MCF 10A (cell line): Measurements from ENCODE around the gene MRPL40. TPM values are rescaled to one million over a fixed set of nuclear protein-coding genes. Genes with fewer than 3 reads are reported as not detected.

ENCODE experiments used
- BruUV-seq: library from RNA; stranded (reverse); fragments of 400-500 nt; replicated peaks from 2 replicates; lab custom pipeline; 2021; lab: Mats Ljungman, UMichigan
- CTCF ChIA-PET: fragments of 300-600 bp; sonication (Branson Sonifier 250); formaldehyde crosslinking; extraction: SDS; loops from one replicate; lab custom pipeline; 2021; ENCODE audit warnings: antibody characterized with exemption, inconsistent platforms; lab: Yijun Ruan, JAX
- POLR2A ChIA-PET: fragments of 300-600, 350-650 bp; sonication (Branson Sonifier 250); formaldehyde crosslinking; extraction: SDS; loops from one replicate; lab custom pipeline; 2020; ENCODE audit warnings: antibody characterized with exemption, inconsistent platforms; lab: Yijun Ruan, JAX
- DNase-seq: peaks from one replicate; pipeline ENCODE4 v3.0.0-alpha.2; 2018; ENCODE audit not compliant: unreplicated experiment
- H3K27ac Mint-ChIP-seq: one replicate; pipeline ENCODE4 v1.8.0; 2022; ENCODE audit warnings: mild to moderate bottlenecking, low read depth, mixed read lengths; ENCODE audit not compliant: unreplicated experiment
- H3K27me3 Mint-ChIP-seq: one replicate; pipeline ENCODE4 v1.8.0; 2022; ENCODE audit warnings: mixed read lengths; ENCODE audit not compliant: insufficient read depth, unreplicated experiment
- H3K36me3 Mint-ChIP-seq: one replicate; pipeline ENCODE4 v1.8.0; 2022; ENCODE audit warnings: mild to moderate bottlenecking, moderate library complexity, mixed read lengths; ENCODE audit not compliant: insufficient read depth, unreplicated experiment
- H3K4me1 Mint-ChIP-seq: one replicate; pipeline ENCODE4 v1.8.0; 2022; ENCODE audit warnings: mixed read lengths; ENCODE audit not compliant: insufficient read depth, unreplicated experiment
- H3K4me3 Mint-ChIP-seq: one replicate; pipeline ENCODE4 v1.8.0; 2022; ENCODE audit warnings: mild to moderate bottlenecking, moderate library complexity, mixed read lengths; ENCODE audit not compliant: unreplicated experiment
- H3K9me3 Mint-ChIP-seq: one replicate; pipeline ENCODE4 v1.8.0; 2022; ENCODE audit warnings: mixed read lengths; ENCODE audit not compliant: unreplicated experiment
- intact Hi-C: fragments of 100-400 bp; cut with micrococcal nuclease; formaldehyde crosslinking; loops from 2 replicates; pipeline ENCODE4 v1.14.1; 2022
- total RNA-seq: library from RNA; stranded (reverse); gene quantifications from 2 replicates; pipeline ENCODE4 v1.2.3, GENCODE V29; 2022
- TF ChIP-seq, protein P1 (sequence below): fragments of 200-600 bp; IDR thresholded peaks from one replicate; pipeline ENCODE4 v1.8.0; 2022; ENCODE audit warnings: antibody characterized with exemption, mild to moderate bottlenecking; ENCODE audit not compliant: unreplicated experiment

Gene MRPL40
- total RNA-seq, 1 experiment from 2014 or later, result 51.9 TPM

DNA sequence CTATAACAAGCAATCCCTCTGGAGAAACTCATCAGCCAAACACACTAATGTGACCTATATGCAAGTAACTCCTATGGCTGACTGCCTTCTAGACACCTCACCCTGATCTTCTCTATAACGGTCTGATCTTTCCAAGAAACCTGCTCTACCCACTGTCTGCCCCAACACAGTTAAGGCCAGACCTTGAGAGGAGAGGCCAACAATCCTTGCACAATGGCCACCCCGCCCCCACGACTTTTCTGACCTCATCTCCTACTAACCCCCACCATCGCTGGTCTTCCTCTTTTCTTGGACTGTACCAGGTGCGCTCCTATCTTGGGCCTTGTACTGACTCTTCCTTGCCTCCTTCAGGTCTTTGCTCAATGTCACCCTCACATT, 13.3 kb upstream of the MRPL40 start:
- H3K4me1 Mint-ChIP-seq, result peaks cover 27% of the 10 kb centered on the region
- H3K4me3 Mint-ChIP-seq, result no peak overlapping the region
- no peaks in the 10 kb centered on the region for H3K27me3 Mint-ChIP-seq
- intact Hi-C loops, result no loop called here
- ChIA-PET CTCF (no interaction called here), POLR2A (no interaction called here)
- no peaks in the 10 kb centered on the region for H3K9me3 Mint-ChIP-seq
- no peak for DNase-seq
- H3K36me3 Mint-ChIP-seq, result peaks cover 15% of the 10 kb centered on the region
- H3K27ac Mint-ChIP-seq, result no peak overlapping the region
- no TSS peak for BruUV-seq
- TF ChIP-seq, protein P1, sequence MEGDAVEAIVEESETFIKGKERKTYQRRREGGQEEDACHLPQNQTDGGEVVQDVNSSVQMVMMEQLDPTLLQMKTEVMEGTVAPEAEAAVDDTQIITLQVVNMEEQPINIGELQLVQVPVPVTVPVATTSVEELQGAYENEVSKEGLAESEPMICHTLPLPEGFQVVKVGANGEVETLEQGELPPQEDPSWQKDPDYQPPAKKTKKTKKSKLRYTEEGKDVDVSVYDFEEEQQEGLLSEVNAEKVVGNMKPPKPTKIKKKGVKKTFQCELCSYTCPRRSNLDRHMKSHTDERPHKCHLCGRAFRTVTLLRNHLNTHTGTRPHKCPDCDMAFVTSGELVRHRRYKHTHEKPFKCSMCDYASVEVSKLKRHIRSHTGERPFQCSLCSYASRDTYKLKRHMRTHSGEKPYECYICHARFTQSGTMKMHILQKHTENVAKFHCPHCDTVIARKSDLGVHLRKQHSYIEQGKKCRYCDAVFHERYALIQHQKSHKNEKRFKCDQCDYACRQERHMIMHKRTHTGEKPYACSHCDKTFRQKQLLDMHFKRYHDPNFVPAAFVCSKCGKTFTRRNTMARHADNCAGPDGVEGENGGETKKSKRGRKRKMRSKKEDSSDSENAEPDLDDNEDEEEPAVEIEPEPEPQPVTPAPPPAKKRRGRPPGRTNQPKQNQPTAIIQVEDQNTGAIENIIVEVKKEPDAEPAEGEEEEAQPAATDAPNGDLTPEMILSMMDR, result no peak

DNA sequence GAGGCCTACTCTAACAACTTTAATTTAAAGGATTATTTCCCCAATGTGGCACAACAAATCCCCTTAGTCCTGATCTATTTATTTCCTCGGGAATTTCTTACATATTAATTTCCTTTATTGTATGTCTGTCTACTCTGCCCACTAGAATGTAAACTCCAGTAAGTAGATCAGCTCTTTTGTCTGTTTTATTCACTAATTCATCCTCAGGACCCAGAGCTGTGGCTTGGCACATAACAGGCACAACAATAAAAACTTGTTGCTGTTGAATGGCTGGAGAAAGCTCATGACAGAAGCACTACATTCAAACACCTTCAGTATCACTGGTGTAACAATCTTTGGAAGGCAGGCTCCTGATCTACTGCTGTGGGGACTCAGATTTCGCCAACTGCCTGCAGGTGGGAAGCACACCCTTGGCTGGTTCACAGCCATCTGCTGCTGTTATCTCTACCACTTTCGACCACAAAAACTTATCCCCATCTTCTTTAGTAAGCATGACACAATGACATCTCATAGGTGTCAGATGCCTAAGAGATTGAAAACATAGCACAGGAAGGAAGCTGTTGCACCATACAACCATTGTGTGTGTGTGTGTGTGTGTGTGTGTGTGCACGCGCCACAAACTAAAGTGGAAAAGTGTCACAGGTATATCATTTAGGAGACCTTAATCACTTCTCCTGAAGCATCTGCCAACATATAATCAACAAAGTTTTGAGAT, 12.7 kb upstream of the MRPL40 start:
- no peaks in the 10 kb centered on the region for H3K27me3 Mint-ChIP-seq
- H3K36me3 Mint-ChIP-seq, result peaks cover 13% of the 10 kb centered on the region
- POLR2A ChIA-PET, result interaction anchor here (1.7 kb wide), 1 partner anchor 12 kb away, joined by 4 read pairs; the partner anchor contains the start of gene HIRA
- no peak overlapping the region for H3K4me3 Mint-ChIP-seq
- no peak for DNase-seq
- peaks cover 27% of the 10 kb centered on the region for H3K4me1 Mint-ChIP-seq
- intact Hi-C loops, result no loop called here
- no peak overlapping the region for H3K27ac Mint-ChIP-seq
- H3K9me3 Mint-ChIP-seq, result no peaks in the 10 kb centered on the region
- TF ChIP-seq, protein P1, result no peak
- BruUV-seq, result no TSS peak
- CTCF ChIA-PET, result interaction anchor here (0.6 kb wide), 1 partner anchor 9 kb away, joined by 3 read pairs; no protein-coding TSS in a partner anchor

- TF ChIP-seq, protein P1, result no peak
- CTCF ChIA-PET, result interaction anchor here (0.6 to 0.7 kb wide), 2 partner anchors 10 to 48 kb away, joined by 3 to 7 read pairs; no protein-coding TSS in a partner anchor
- intact Hi-C loops, result no loop called here
- POLR2A ChIA-PET, result interaction anchor here (0.6 to 1.7 kb wide), 3 partner anchors 11 to 1345 kb away, joined by 3 to 4 read pairs (median 3); partner anchors contain the start of gene HIRA
- H3K27ac Mint-ChIP-seq, result no peak overlapping the region
- H3K4me1 Mint-ChIP-seq, result peaks cover 27% of the 10 kb centered on the region
- BruUV-seq, result no TSS peak
- H3K36me3 Mint-ChIP-seq, result peaks cover 13% of the 10 kb centered on the region
- no peak overlapping the region for H3K4me3 Mint-ChIP-seq
- no peaks in the 10 kb centered on the region for H3K9me3 Mint-ChIP-seq
- H3K27me3 Mint-ChIP-seq, result no peaks in the 10 kb centered on the region
- no peak for DNase-seq
Measured at GRCh38 chr22:19420321-19420720, 12.0 kb upstream of the MRPL40 start.

GRCh38 chr22:19422440-19423301, 9.7 kb upstream of the MRPL40 start:
- H3K36me3 Mint-ChIP-seq, result peaks cover 15% of the 10 kb centered on the region
- no peak overlapping the region for H3K27ac Mint-ChIP-seq
- H3K9me3 Mint-ChIP-seq, result no peaks in the 10 kb centered on the region
- H3K4me1 Mint-ChIP-seq, result peaks cover 37% of the 10 kb centered on the region
- TF ChIP-seq, protein P1, result no peak
- no peaks in the 10 kb centered on the region for H3K27me3 Mint-ChIP-seq
- no peak for DNase-seq
- intact Hi-C loops, result no loop called here
- no peak overlapping the region for H3K4me3 Mint-ChIP-seq
- no TSS peak for BruUV-seq
- CTCF ChIA-PET, result interaction anchor here (0.5 kb wide), 1 partner anchor 232 kb away, joined by 3 read pairs; no protein-coding TSS in a partner anchor
- POLR2A ChIA-PET, result interaction anchor here (3.0 kb wide), 1 partner anchor 10 kb away, joined by 12 read pairs; the partner anchor contains the start of genes HIRA and MRPL40
